NCI-H2107 (cell line): ENCODE measurements around the gene FOXP1.

Source experiments
- DNase-seq: peaks from one replicate; lab custom pipeline; 2025; lab: John Stamatoyannopoulos, UW

FOXP1 gene

GRCh38 chr3:71070497-71071463, 512.7 kb downstream of the FOXP1 start:
- DNase-seq: no peak

- no peak for DNase-seq
Observed at GRCh38 chr3:71069797-71070196, 513.7 kb downstream of the FOXP1 start.

GRCh38 chr3:71067977-71068654, 515.4 kb downstream of the FOXP1 start:
- no peak for DNase-seq

GRCh38 chr3:71066849-71067261, 516.7 kb downstream of the FOXP1 start:
- no peak for DNase-seq

- no peak for DNase-seq
Observed at GRCh38 chr3:71066356-71066755, 517.2 kb downstream of the FOXP1 start.

GRCh38 chr3:71065764-71066013, 517.8 kb downstream of the FOXP1 start:
- DNase-seq: no peak

- DNase-seq: no peak
Observed at GRCh38 chr3:71064956-71065763, 518.4 kb downstream of the FOXP1 start.

- DNase-seq: no peak
Observed at GRCh38 chr3:71064291-71064955, 519.1 kb downstream of the FOXP1 start.

- DNase-seq: no peak
Observed at GRCh38 chr3:71063773-71064290, 519.7 kb downstream of the FOXP1 start.

GRCh38 chr3:71062952-71063772, 520.4 kb downstream of the FOXP1 start:
- no peak for DNase-seq

- DNase-seq: no peak
Observed at GRCh38 chr3:71062037-71062932, 521.2 kb downstream of the FOXP1 start.

GRCh38 chr3:71061581-71061980, 521.9 kb downstream of the FOXP1 start:
- DNase-seq: no peak

GRCh38 chr3:71061037-71061436, 522.5 kb downstream of the FOXP1 start:
- DNase-seq: no peak

GRCh38 chr3:71060536-71060935, 523.0 kb downstream of the FOXP1 start:
- no peak for DNase-seq

GRCh38 chr3:71057526-71057894, 526.0 kb downstream of the FOXP1 start:
- DNase-seq: no peak

- no peak for DNase-seq
Observed at GRCh38 chr3:71056327-71056726, 527.2 kb downstream of the FOXP1 start.

GRCh38 chr3:71055257-71056001, 528.1 kb downstream of the FOXP1 start:
- no peak for DNase-seq

- no peak for DNase-seq
Observed at GRCh38 chr3:71054312-71054711, 529.2 kb downstream of the FOXP1 start.

GRCh38 chr3:71053495-71053894, 530.0 kb downstream of the FOXP1 start:
- no peak for DNase-seq
